Mesenchymal stem cell (in vitro differentiated cells and primary cell): ENCODE data around the gene TLE3.

Source experiments
- DNase-seq: peaks from one replicate; pipeline ENCODE4 v3.0.0-alpha.2; 2013
- H2AFZ ChIP-seq: one replicate; pipeline ENCODE4 v1.6.1; 2013; ENCODE audit warnings: low read depth, mild to moderate bottlenecking, control low read depth, inconsistent platforms, low read length, moderate library complexity
- H2AK5ac ChIP-seq: 2 replicates; pipeline ENCODE4 v1.6.1; 2013; ENCODE audit warnings: low read length, moderate library complexity, mild to moderate bottlenecking, inconsistent platforms; ENCODE audit not compliant: severe bottlenecking
- H2BK120ac ChIP-seq: one replicate; pipeline ENCODE4 v1.6.1; 2013; ENCODE audit warnings: low read depth, mild to moderate bottlenecking, inconsistent platforms, low read length, moderate library complexity
- H2BK12ac ChIP-seq, 2 experiments: one replicate each; pipeline ENCODE4 v1.6.1; 2013; ENCODE audit warnings: inconsistent platforms in 2 of 2, low read length in 2 of 2, mild to moderate bottlenecking in 2 of 2, moderate library complexity in 2 of 2, control low read depth in 1 of 2
- H2BK15ac ChIP-seq: one replicate; pipeline ENCODE4 v1.6.1; 2013; ENCODE audit warnings: mild to moderate bottlenecking, low read depth, inconsistent platforms; ENCODE audit not compliant: poor library complexity, severe bottlenecking
- H2BK5ac ChIP-seq: 2 replicates; pipeline ENCODE4 v1.6.1; 2013; ENCODE audit warnings: low read depth, mild to moderate bottlenecking, low read length, control low read depth, inconsistent platforms; ENCODE audit not compliant: poor library complexity, severe bottlenecking
- H3K14ac ChIP-seq, 2 experiments: one replicate each; pipeline ENCODE4 v1.6.1; 2013; ENCODE audit warnings: inconsistent platforms in 2 of 2, low read length in 2 of 2, control low read depth in 1 of 2, mild to moderate bottlenecking in 1 of 2, moderate library complexity in 1 of 2
- H3K18ac ChIP-seq, 2 experiments: one replicate each; pipeline ENCODE4 v1.6.1; 2013; ENCODE audit warnings: inconsistent platforms in 2 of 2, low read length in 2 of 2, control low read depth in 1 of 2, low read depth in 1 of 2, mild to moderate bottlenecking in 1 of 2
- H3K23ac ChIP-seq, 2 experiments: one replicate each; pipeline ENCODE4 v1.6.1; 2013; ENCODE audit warnings: inconsistent platforms in 2 of 2, low read length in 2 of 2, mild to moderate bottlenecking in 2 of 2, moderate library complexity in 2 of 2, control low read depth in 1 of 2
- H3K27ac ChIP-seq: 2 replicates; pipeline ENCODE4 v1.5.1; 2013; ENCODE audit warnings: mild to moderate bottlenecking, moderate library complexity, low read length, control low read depth, inconsistent platforms; ENCODE audit not compliant: poor library complexity, severe bottlenecking
- H3K27me3 ChIP-seq, 2 experiments: 2 replicates each; pipeline versions ENCODE4 v1.6.1 to v1.7.0; 2013; ENCODE audit warnings: low read length in 2 of 2, mild to moderate bottlenecking in 2 of 2, moderate library complexity in 2 of 2, control low read depth in 1 of 2, inconsistent platforms in 1 of 2; ENCODE audit not compliant: control insufficient read depth in 1 of 2, insufficient read depth in 1 of 2
- H3K36me3 ChIP-seq, 2 experiments: 2 replicates each; pipeline versions ENCODE4 v1.6.1 to v1.7.0; 2013; ENCODE audit warnings: low read length in 2 of 2, control low read depth in 1 of 2, inconsistent platforms in 1 of 2, low read depth in 1 of 2, mild to moderate bottlenecking in 1 of 2; ENCODE audit not compliant: insufficient read depth in 2 of 2, control insufficient read depth in 1 of 2
- H3K4ac ChIP-seq, 2 experiments: one replicate each; pipeline ENCODE4 v1.6.1; 2013; ENCODE audit warnings: inconsistent platforms in 2 of 2, low read length in 2 of 2, mild to moderate bottlenecking in 2 of 2, moderate library complexity in 2 of 2, control low read depth in 1 of 2, low read depth in 1 of 2
- H3K4me1 ChIP-seq: 2 replicates; pipeline ENCODE4 v1.6.1; 2013; ENCODE audit warnings: low read depth, low read length, control low read depth; ENCODE audit not compliant: control insufficient read depth, insufficient read depth
- H3K4me2 ChIP-seq: 2 replicates; pipeline ENCODE4 v1.6.1; 2013; ENCODE audit warnings: low read length, mild to moderate bottlenecking, inconsistent platforms; ENCODE audit not compliant: poor library complexity, severe bottlenecking
- H3K4me3 ChIP-seq, 2 experiments: 2 replicates each; pipeline versions ENCODE4 v1.5.1 to v1.7.0; 2013; ENCODE audit warnings: low read length in 2 of 2, mild to moderate bottlenecking in 2 of 2, control low read depth in 1 of 2, low read depth in 1 of 2; ENCODE audit not compliant: insufficient read depth in 1 of 2
- H3K79me1 ChIP-seq: replicated peaks from 2 replicates; pipeline ENCODE4 v1.6.1; 2013; ENCODE audit warnings: mild to moderate bottlenecking, control low read depth, low read length, inconsistent platforms; ENCODE audit not compliant: poor library complexity, severe bottlenecking
- H3K9ac ChIP-seq: 2 replicates; pipeline ENCODE4 v1.7.0; 2013; ENCODE audit warnings: mild to moderate bottlenecking, low read length, moderate library complexity
- H3K9me3 ChIP-seq: 2 replicates; pipeline ENCODE4 v1.7.0; 2013; ENCODE audit warnings: mild to moderate bottlenecking, low read length; ENCODE audit not compliant: control insufficient read depth
- H4K8ac ChIP-seq: one replicate; pipeline ENCODE4 v1.6.1; 2013; ENCODE audit warnings: inconsistent platforms, mild to moderate bottlenecking, low read length, moderate library complexity
- H4K91ac ChIP-seq: one replicate; pipeline ENCODE4 v1.6.1; 2013; ENCODE audit warnings: mild to moderate bottlenecking, low read length, inconsistent platforms
- WGBS: methylation state at CpG from one replicate; pipeline ENCODE4 v1.1.7; 2013; ENCODE audit warnings: mixed read lengths; 5-methylcytosine and 5-hydroxymethylcytosine counted together

The TLE3 gene

DNA sequence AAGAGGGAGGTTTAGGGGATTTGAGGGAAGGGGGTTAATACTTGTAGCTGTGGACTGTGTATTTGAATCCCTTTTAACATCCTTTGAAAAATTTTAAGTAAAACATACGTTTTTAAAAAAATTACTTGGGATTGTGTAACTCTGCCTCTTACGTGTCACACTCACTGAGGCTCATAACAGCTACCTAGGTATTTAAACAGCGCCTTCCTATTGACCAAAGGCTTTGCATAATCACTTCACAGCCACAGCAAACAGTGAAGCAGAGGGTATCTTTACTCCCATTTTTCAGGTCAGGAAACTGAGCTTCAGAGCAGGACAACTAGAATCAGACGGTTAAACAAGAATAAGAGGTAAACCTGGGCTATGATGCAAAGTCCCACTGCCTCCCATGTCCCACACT, 95.9 kb downstream of the TLE3 start:
- H3K27me3 ChIP-seq = peaks cover 39 to 54% of the 10 kb centered on the region in 2 experiments
- H3K9me3 ChIP-seq = peaks cover 17% of the 10 kb centered on the region
- H2BK5ac ChIP-seq = no peak overlapping the region
- no peak overlapping the region for H3K23ac ChIP-seq
- no peak overlapping the region for H2BK120ac ChIP-seq
- no peak overlapping the region for H3K4me2 ChIP-seq
- no peak overlapping the region for H3K9ac ChIP-seq
- H4K8ac ChIP-seq = no peak overlapping the region
- no peak overlapping the region for H2AK5ac ChIP-seq
- no peak overlapping the region for H2AFZ ChIP-seq
- H3K36me3 ChIP-seq = peaks cover 0 to 3% of the 10 kb centered on the region in 2 experiments
- H3K27ac ChIP-seq = no peak overlapping the region
- no peak overlapping the region for H3K18ac ChIP-seq
- 77% methylated on average over 4 of the region's 4 CpGs for WGBS
- H3K79me1 ChIP-seq = no peaks in the 10 kb centered on the region
- DNase-seq = no peak
- H4K91ac ChIP-seq = no peak overlapping the region
- no peak overlapping the region for H2BK12ac ChIP-seq
- no peak overlapping the region for H3K14ac ChIP-seq
- no peak overlapping the region for H3K4ac ChIP-seq
- no peak overlapping the region for H2BK15ac ChIP-seq
- no peak overlapping the region for H3K4me3 ChIP-seq
- peaks cover 2% of the 10 kb centered on the region for H3K4me1 ChIP-seq

DNA sequence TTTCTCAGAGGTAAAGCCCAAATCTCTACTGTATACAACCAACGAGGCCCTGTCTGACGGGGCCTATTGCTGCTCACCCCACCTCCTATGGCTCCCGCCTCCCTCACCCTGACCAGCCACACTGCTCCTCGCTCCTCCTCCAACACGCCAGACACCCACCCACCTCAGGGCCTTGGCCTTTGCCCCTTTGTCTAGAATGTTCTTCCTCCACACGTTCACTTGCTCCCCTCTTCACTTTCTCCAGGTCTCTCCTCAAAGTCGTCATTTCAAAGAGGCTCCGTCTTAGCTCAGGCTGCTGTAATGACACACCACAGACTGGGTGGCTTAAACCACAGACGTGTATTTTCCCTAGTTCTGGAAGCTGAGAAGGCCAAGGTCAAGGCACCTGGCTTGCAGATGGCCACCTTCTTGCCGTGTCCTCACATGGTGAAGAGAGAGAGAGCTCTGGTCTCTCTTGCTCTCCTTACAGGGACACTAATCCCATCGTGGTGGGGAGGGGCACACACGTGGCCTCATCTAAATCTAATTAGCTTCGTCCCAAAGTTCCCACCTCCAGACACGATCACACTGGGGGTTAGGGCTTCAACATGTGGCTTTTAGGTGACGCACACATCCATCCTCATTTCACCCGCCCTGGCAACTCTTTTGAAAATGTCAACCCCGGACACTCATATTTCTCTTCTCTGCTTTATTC, 98.2 kb downstream of the TLE3 start:
- no peaks in the 10 kb centered on the region for H3K79me1 ChIP-seq
- no peak overlapping the region for H2BK15ac ChIP-seq
- H3K18ac ChIP-seq = no peak overlapping the region
- H2BK12ac ChIP-seq = no peak overlapping the region
- DNase-seq = no peak
- peaks cover 2% of the 10 kb centered on the region for H3K4me1 ChIP-seq
- no peak overlapping the region for H2BK5ac ChIP-seq
- no peak overlapping the region for H4K91ac ChIP-seq
- no peak overlapping the region for H4K8ac ChIP-seq
- no peak overlapping the region for H3K27ac ChIP-seq
- H3K36me3 ChIP-seq = peaks cover 0 to 3% of the 10 kb centered on the region in 2 experiments
- H3K9me3 ChIP-seq = peaks cover 17% of the 10 kb centered on the region
- no peak overlapping the region for H2AFZ ChIP-seq
- no peak overlapping the region for H3K4me3 ChIP-seq
- H3K23ac ChIP-seq = no peak overlapping the region
- H3K14ac ChIP-seq = no peak overlapping the region
- H3K4me2 ChIP-seq = no peak overlapping the region
- H3K4ac ChIP-seq = no peak overlapping the region
- no peak overlapping the region for H2BK120ac ChIP-seq
- no peak overlapping the region for H3K9ac ChIP-seq
- 82% methylated on average over 17 of the region's 17 CpGs for WGBS
- H2AK5ac ChIP-seq = no peak overlapping the region
- H3K27me3 ChIP-seq = peaks cover 42 to 56% of the 10 kb centered on the region in 2 experiments

DNA sequence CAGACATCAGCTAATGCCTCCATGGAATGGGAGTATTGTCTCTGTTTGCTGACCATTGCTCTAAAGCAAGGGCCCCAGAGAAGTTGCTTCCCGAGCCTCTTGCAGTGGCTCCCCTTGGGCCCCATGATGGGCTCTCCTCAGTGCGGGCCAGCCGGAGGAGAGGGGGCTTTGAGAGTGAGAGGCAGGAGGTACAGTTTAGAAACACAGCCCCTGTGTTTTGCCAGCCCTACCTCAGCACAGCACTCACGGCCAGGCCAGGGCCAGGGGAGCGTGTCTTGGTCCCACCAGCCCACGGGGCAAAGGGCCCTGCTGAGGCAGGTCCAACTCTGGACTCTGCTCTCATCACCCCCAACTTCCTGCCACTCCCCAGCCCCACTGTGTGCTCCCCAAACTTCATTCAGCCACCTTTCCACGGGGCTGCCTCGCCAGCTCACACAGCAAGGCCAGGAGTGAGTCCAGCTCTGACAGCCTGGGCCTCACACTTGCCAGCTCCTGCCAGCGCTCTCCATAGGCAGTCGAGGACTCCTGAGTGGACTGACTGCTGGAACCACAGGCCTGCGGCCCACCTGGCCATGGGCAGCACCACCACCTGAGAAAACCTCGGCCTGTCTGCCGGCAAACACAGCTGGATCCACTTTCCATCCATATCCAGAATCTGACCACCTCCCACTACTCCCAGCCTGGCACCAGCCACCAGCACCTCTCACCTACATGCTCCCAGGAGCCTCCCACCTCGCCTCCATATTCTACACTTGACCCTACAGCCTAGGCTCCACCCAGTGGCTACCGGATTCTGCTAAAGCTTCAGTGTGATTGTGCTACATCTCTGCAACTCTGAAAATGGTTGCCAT, 99.0 kb downstream of the TLE3 start:
- H3K9me3 ChIP-seq = peaks cover 20% of the 10 kb centered on the region
- WGBS = 78% methylated on average over 13 of the region's 15 CpGs
- no peak overlapping the region for H3K4me3 ChIP-seq
- no peak overlapping the region for H3K14ac ChIP-seq
- peaks cover 0 to 3% of the 10 kb centered on the region in 2 experiments for H3K36me3 ChIP-seq
- H3K23ac ChIP-seq = no peak overlapping the region
- no peak overlapping the region for H4K91ac ChIP-seq
- no peak overlapping the region for H2BK12ac ChIP-seq
- H2BK15ac ChIP-seq = no peak overlapping the region
- H3K18ac ChIP-seq = no peak overlapping the region
- H3K4me2 ChIP-seq = no peak overlapping the region
- no peak overlapping the region for H3K4ac ChIP-seq
- no peak overlapping the region for H3K27ac ChIP-seq
- H4K8ac ChIP-seq = no peak overlapping the region
- no peak overlapping the region for H2AFZ ChIP-seq
- peaks cover 47 to 55% of the 10 kb centered on the region in 2 experiments for H3K27me3 ChIP-seq
- no peak overlapping the region for H3K9ac ChIP-seq
- no peak for DNase-seq
- H2BK5ac ChIP-seq = no peak overlapping the region
- no peak overlapping the region for H2BK120ac ChIP-seq
- no peak overlapping the region for H2AK5ac ChIP-seq
- H3K79me1 ChIP-seq = no peaks in the 10 kb centered on the region
- peaks cover 2% of the 10 kb centered on the region for H3K4me1 ChIP-seq

- Histone ChIP-seq H3K79me1 (no peaks in the 10 kb centered on the region), H3K23ac (no peak overlapping the region), H3K14ac (no peak overlapping the region), H3K4me3 (no peak overlapping the region), H4K91ac (no peak overlapping the region), H3K4me1 (peaks cover 2% of the 10 kb centered on the region), H2BK12ac (no peak overlapping the region), H3K4ac (no peak overlapping the region), H4K8ac (no peak overlapping the region), H3K9me3 (peaks cover 13% of the 10 kb centered on the region), H2BK5ac (no peak overlapping the region), H3K27me3 (peaks cover 45 to 56% of the 10 kb centered on the region in 2 experiments), H3K4me2 (no peak overlapping the region), H3K36me3 (peaks cover 0 to 3% of the 10 kb centered on the region in 2 experiments), H3K27ac (no peak overlapping the region), H2BK120ac (no peak overlapping the region), H3K9ac (no peak overlapping the region), H2BK15ac (no peak overlapping the region), H3K18ac (no peak overlapping the region), H2AK5ac (no peak overlapping the region), H2AFZ (no peak overlapping the region)
- peak; percentile 30 for DNase-seq
- 66% methylated on average over 2 of the region's 2 CpGs for WGBS
Measured at GRCh38 chr15:69997813-69998212, 99.9 kb downstream of the TLE3 start.
